ENCODE data around the gene PITPNC1.

GRCh38 chr17:67523101-67523500, 146.0 kb downstream of the PITPNC1 start:
- TF ChIP-seq CTCF (IDR thresholded peaks at IDR 0.05) (no peak), POLR2A (IDR thresholded peaks at IDR 0.05) (no peak)
